GM19438 (cell line): ENCODE results near the gene NANOS1.
A peak's percentile ranks its signal among the peaks of the same experiment; 100 is the strongest.
"Not testable (repeated sequence)": the region's sequence is repeated elsewhere in the genome, so short reads cannot be mapped to it uniquely, and the experiment has no call there.

Experiments
- ATAC-seq: cut with Tn5 transposase; IDR thresholded peaks from one replicate; pipeline ENCODE4 v1.9.1; 2021; ENCODE audit warnings: low read depth; ENCODE audit not compliant: unreplicated experiment

Gene NANOS1

GRCh38 chr10:119006451-119007210 is 22.9 kb upstream of the NANOS1 start:
- ATAC-seq: no peak

- ATAC-seq: no peak
Observed at GRCh38 chr10:119007211-119007574, 22.3 kb upstream of the NANOS1 start.

- ATAC-seq: no peak
Observed at GRCh38 chr10:119020627-119020946, 8.9 kb upstream of the NANOS1 start.

GRCh38 chr10:119022846-119023552 is 6.5 kb upstream of the NANOS1 start:
- ATAC-seq: no peak

GRCh38 chr10:119023553-119023868 is 6.0 kb upstream of the NANOS1 start:
- ATAC-seq: no peak

GRCh38 chr10:119024882-119025281 is 4.6 kb upstream of the NANOS1 start:
- ATAC-seq: no peak

- ATAC-seq: no peak
Observed at GRCh38 chr10:119025336-119025735, 4.2 kb upstream of the NANOS1 start.

- ATAC-seq: no peak
Observed at GRCh38 chr10:119025776-119026175, 3.7 kb upstream of the NANOS1 start.

GRCh38 chr10:119026301-119027110 is 3.0 kb upstream of the NANOS1 start:
- ATAC-seq: no peak

- ATAC-seq: not testable (repeated sequence)
Observed at GRCh38 chr10:119028445-119028899, 1.0 kb upstream of the NANOS1 start.

GRCh38 chr10:119028900-119029612 is 458 bp upstream of the NANOS1 start:
- ATAC-seq: peak; percentile 57

GRCh38 chr10:119030421-119031250 is 1.1 kb downstream of the NANOS1 start:
- ATAC-seq: peak; percentile 60

- ATAC-seq: no peak
Observed at GRCh38 chr10:119031496-119032059, 2.1 kb downstream of the NANOS1 start.

- ATAC-seq: no peak
Observed at GRCh38 chr10:119039161-119039560, 9.6 kb downstream of the NANOS1 start.

- ATAC-seq: no peak
Observed at GRCh38 chr10:119041326-119041725, 11.8 kb downstream of the NANOS1 start.

GRCh38 chr10:119042169-119042568 is 12.7 kb downstream of the NANOS1 start:
- ATAC-seq: no peak

GRCh38 chr10:119045561-119045960 is 16.0 kb downstream of the NANOS1 start:
- no peak for ATAC-seq

GRCh38 chr10:119049361-119049760 is 19.8 kb downstream of the NANOS1 start:
- no peak for ATAC-seq

GRCh38 chr10:119049777-119050176 is 20.3 kb downstream of the NANOS1 start:
- no peak for ATAC-seq

- no peak for ATAC-seq
Observed at GRCh38 chr10:119051775-119052174, 22.3 kb downstream of the NANOS1 start.
